ENCODE results near the gene MIER1.
A peak's percentile ranks its signal among the peaks of the same experiment; 100 is the strongest.
"Not testable (repeated sequence)": the region's sequence is repeated elsewhere in the genome, so short reads cannot be mapped to it uniquely, and the experiment has no call there.

The MIER1 gene

DNA sequence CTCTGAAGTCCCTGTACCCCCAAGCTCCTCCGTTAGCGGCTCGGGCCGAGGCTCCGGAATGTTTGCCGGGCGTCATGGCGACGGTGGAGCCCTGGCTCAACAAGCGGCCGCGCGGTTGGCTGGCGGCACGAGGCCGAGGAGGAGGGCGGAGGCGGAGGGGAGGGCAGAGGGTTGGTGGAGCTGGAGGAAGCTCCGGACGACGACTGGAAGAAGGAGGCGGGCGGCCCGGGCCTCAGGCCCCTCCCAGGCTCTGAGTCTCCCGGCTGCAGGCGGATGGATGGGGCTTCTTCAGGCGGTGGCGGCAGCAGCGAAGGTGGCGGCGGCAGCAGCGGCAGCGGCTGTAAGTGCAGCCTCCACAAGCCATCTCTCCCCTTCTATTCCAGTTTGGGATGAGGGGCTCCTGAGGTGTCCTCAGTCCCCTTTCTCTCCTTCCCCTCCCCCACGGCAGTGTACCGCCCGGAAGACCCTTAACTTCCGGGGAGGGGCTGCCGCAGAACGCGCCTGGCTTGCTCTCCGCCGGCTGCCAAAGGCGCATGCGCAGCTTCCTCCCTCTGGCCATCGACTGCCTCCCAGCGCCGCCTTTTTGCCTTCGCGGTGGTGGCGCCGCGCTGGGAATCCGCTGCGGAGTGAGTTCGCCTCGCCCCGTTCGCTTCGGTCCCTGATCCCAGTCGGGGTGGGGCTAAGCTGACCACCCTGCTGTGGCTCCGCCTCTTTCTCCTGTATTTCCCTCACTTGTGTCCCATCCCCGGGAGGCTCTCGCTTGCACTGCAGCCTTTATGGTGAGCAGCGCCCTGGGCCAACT is at the start of gene MIER1, which contains the start of gene DNAI4:
TSS of gene MIER1 (plus strand) at position 235 of the 802 bp plus-strand sequence. CDS start at position 274, 39 bp downstream.
TSS of gene DNAI4 (minus strand) at position 101 of the 802 bp plus-strand sequence. CDS start at position 76, 25 bp downstream.
- DNase-seq (ENCODE audit: low spot score) = peak; percentile 97

GRCh38 chr1:66876664-66877063 is 48.1 kb upstream of the MIER1 start:
- no peak for DNase-seq (ENCODE audit: low spot score)

GRCh38 chr1:66889030-66889429 is 35.8 kb upstream of the MIER1 start:
- DNase-seq (ENCODE audit: low spot score) = no peak

- DNase-seq (ENCODE audit: low spot score) = no peak
Observed at GRCh38 chr1:66890621-66891020, 34.2 kb upstream of the MIER1 start.

DNA sequence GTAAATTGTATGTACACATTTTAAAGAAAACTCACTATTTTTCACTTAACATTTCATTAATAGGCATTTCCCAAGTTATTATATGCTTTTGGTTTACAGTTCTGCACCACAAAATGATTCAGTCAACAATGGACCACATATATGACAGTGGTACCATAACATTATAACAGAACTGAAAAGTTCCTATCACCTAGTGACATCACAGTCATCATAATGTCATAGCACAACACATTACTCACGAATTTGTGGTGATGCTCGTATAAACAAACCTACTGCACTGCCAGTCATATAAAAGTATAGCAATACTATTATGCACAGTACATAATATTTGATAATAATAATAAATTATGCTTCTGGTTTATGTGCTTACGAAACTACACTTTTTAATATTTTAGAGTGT is 31.1 kb upstream of the MIER1 start:
- DNase-seq (ENCODE audit: low spot score) = no peak

DNA sequence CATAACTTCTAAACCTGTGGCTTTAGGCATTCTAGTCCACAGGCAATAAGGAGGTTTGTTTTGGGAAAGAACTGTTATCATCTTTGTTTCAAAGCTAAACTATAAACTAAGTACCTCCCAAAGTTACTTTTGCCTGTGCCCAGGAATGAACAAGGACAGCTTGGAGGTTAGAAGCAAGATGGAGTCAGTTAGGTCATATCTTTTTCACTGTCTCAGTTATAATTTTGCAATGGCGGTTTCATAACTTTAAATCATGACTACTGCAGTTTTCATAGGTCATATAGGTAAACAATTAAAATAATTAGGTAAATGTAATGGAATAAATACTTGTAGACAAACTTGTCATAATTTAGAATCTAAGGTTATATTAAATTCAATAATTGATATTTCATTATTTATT is 9.6 kb upstream of the MIER1 start:
- DNase-seq (ENCODE audit: low spot score) = not testable (repeated sequence)

GRCh38 chr1:66916320-66916719 is 8.5 kb upstream of the MIER1 start:
- DNase-seq (ENCODE audit: low spot score) = no peak

DNA sequence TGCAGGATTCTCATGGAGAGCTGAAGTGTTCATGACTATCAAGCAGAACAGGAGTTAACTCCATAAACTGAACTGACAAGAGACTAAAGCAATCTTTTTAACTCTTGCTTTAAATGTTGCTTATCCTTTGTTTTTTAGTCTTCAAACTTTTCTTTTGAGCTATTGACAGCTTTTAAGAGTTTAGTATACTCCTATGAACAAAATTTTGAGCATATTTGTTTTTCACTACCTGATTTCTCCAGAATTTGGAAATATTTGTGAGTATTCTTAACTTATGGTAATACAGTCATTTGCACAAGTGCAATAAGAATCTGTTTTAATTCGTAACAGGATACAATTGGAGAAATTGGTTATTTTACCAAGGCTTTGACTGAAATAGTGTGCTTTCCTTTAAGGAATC is 7.3 kb upstream of the MIER1 start:
- no peak for DNase-seq (ENCODE audit: low spot score)

- no peak for DNase-seq (ENCODE audit: low spot score)
Observed at GRCh38 chr1:66919063-66919462, 5.7 kb upstream of the MIER1 start.

DNA sequence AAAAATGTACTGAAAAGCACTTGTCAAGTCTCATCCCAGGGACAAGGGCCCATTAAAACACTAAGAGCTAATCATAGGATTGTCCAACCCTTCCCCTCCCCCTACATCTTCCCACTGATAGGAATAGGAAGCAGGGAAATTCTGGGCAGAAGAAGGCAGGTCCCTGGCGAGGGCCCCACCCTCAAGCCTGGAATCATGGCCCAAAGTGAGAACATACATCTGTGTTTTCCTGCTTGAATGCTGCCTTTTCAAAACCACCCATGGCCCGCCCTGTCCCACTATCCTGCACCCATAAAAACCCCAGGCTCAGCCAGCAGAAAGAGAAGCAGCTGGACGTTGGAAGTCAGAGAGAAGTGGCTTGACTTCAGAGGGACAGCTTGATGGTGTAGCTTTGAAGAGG is 5.0 kb upstream of the MIER1 start:
- DNase-seq (ENCODE audit: low spot score) = no peak

DNA sequence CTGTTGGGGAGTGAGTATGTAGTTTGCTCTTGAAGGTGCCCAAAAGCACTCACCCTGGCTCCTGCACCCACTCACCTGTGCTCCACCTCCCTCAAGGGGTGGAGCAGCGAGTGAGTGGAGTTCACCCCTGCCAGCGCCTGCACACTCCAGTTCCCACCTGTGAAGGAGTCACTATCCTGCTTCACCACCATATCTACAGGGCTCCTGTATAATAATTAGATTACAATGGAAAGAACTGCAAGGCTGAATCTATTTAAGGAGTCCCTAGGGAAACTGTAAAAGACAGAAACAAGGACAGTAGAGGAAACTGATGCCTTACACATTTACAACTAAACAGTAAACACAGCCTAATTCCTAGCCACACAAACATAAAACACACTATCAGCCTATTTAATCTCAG is 4.2 kb upstream of the MIER1 start:
- no peak for DNase-seq (ENCODE audit: low spot score)

DNA sequence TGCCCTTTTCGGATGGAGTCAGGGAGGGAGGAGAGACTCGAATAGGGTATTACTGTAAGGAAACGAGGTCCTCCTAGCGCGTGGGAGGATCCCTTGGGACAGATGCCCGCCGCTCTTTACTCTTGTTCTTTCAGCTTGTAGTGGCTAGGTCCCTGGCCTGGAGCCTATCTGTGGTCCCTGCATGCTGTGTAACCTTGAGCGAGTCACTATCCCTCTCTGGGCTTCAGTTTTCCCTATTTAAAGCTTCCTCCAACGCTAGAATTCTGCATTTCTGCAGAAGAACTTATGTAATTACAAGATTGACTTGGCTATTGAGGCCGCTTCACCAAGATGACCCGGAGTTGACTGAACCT is 744 bp downstream of the MIER1 start:
- DNase-seq (ENCODE audit: low spot score) = no peak

GRCh38 chr1:66925944-66926343 is 1.2 kb downstream of the MIER1 start:
- no peak for DNase-seq (ENCODE audit: low spot score)

DNA sequence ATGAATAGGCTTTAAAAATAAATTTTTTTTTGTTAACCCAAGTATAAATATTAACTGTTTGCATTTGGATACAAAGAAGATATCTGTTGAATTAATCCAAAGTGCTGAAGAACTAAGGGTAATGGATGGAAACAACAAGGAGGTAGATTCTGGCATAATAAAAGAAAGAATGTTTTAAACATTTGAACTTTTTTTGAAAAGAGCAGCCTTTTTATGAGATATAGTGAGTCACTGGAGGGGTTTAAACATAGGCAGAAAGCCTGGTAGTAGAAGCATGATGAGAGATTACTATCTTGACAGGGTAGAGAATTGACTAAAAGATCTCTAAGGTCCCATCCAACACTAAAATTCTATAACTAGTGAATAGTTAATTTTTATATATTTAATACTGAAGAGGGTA is 2.7 kb downstream of the MIER1 start:
- DNase-seq (ENCODE audit: low spot score) = no peak

GRCh38 chr1:66929146-66929688 is 4.4 kb downstream of the MIER1 start:
- no peak for DNase-seq (ENCODE audit: low spot score)

GRCh38 chr1:66929691-66929998 is 4.9 kb downstream of the MIER1 start:
- DNase-seq (ENCODE audit: low spot score) = no peak

DNA sequence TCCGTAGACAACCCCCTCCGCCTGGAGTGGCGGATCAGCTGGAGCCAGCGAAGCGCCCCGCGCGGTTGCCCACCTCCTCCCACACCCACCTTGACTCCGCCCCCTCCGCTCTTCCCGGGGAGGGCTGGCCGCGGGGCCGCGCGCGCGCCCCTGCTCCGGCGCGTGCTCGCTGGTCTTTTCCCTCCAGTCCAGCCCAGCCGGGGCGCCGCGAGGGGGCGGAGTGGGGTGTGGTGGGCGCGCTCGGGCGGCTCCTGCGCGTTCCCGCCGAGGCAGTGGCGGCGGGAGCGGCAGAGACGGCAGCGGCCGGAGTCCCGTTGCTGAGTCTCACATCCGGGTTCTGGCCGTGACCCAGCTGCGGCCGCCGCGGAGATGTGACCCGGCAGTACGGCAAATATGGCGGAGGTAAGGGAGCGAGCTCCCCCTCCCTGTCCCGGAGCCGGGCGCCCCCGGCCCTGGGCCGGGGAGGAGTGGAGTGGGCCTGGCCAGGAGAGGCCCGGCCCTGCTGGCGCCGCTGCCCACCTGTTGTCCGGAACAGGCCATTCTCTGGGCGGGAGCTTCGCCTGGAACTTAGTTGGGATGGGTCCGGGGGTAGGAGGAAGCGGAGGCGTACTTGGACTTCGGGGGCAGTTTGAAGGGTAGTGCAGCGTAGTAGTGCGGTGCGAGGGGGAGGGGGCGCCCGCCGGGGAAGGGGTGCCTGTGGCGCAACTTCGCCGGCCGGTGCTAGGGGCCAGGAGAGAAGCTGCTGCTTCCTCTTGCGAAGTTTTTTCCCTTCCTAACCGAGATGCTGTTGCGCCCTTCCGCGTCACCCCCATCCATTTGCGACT is 5.4 kb downstream of the MIER1 start:
- DNase-seq (ENCODE audit: low spot score) = peak; percentile 93

- DNase-seq (ENCODE audit: low spot score) = no peak
Observed at GRCh38 chr1:66930823-66931174, 6.0 kb downstream of the MIER1 start.

GRCh38 chr1:66931590-66931989 is 6.8 kb downstream of the MIER1 start:
- DNase-seq (ENCODE audit: low spot score) = peak; percentile 25

DNA sequence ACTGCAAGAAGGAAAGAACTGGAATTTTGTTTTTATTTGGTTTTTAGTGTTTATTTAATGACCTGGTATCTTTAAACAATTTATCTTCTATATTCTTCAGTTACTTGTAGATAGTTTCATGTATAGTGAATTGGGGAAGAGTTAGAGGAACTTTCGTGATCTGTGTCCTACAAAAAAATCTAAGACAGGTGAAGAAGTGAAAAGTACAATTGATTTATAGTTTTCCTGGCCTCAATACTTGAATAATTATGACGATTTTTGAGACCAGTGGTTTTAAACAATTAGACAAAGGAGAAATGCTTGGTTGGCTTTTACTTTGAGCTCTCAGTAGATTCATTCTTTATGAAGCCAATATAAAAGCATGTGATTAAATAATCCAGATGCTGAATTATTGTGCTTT is 7.5 kb downstream of the MIER1 start:
- DNase-seq (ENCODE audit: low spot score) = no peak

DNA sequence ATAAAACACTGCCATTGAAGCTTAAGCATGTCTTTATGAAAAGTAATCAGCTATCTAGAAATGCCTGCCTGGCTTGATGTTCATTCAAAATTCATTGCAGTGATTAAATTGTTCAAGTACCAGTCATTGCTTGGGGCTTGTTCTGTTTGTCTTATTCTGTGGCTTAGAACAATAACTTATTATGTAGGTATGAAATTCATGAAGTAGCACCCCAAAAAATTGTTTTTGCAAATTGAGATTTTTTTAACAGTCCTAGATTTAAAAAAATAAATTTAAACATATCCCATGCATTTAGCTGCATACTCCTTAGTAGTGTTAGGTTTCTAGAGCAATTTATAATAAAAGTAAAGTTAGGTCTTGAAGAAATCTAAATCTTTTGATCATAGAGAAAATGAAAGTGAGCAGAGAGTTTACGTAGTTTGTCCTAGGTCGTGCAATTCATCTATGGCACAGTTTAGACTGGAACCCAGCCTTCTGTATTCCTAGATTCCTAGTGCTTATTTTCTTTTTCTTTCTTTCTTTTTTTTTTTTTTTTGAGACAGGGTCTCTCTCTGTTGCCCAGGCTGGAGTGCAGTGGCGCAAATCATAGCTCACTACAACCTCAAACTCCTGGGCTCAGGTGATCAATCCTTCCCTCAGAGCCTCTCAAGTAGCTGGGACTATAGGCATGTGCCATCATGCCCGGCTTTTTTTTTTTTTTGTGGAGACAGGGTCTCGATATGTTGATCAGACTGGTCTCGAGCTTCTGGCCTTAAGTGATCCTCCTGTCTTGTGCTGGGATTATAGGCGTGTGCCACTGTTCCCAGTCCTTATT is 9.3 kb downstream of the MIER1 start:
- DNase-seq (ENCODE audit: low spot score) = no peak

DNA sequence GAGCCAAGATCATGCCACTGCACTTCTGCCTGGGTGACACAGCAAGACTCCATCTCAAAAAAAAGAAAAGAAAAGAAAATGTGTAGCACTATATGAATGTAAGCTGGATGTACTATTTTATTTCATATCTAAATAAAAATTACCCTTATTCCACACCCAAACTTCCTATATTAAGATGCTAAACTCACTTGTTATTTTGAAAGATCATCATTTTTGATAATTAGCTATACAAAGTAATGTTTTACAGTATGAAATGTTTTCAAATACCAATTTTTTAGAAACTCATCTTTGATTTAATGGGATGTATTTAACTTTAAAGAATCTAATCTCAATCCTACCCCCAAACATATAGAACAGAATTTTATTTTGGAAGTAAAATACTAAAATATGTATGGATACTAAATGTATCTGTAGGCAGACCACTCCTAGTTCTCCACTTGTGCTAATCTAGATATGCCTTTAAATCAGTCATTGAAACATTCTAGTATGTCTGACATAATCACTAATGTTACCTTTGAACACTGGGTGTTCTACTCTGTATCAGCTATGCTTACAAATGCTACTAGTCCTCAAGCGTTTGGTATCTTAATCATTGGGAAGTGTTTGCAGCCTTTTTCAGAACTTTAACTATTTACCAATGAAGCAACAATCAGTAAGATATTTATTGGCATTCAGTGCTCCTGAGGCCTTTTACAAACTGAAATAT is 12.9 kb downstream of the MIER1 start:
- DNase-seq (ENCODE audit: low spot score) = no peak

Measured in CD4-positive, alpha-beta T cell treated with Interleukin-2 at 100 ng/mL for 4 hours (primary cell).